ENCODE results near the gene WRAP73.

Gene WRAP73

GRCh38 chr1:3604997-3605823, 44.7 kb downstream of the WRAP73 start:
- TF ChIP-seq, protein P1, sequence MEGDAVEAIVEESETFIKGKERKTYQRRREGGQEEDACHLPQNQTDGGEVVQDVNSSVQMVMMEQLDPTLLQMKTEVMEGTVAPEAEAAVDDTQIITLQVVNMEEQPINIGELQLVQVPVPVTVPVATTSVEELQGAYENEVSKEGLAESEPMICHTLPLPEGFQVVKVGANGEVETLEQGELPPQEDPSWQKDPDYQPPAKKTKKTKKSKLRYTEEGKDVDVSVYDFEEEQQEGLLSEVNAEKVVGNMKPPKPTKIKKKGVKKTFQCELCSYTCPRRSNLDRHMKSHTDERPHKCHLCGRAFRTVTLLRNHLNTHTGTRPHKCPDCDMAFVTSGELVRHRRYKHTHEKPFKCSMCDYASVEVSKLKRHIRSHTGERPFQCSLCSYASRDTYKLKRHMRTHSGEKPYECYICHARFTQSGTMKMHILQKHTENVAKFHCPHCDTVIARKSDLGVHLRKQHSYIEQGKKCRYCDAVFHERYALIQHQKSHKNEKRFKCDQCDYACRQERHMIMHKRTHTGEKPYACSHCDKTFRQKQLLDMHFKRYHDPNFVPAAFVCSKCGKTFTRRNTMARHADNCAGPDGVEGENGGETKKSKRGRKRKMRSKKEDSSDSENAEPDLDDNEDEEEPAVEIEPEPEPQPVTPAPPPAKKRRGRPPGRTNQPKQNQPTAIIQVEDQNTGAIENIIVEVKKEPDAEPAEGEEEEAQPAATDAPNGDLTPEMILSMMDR (conservative IDR thresholded peaks at IDR 0.05; ENCODE audit: low read depth, low read length): no peak
- no peak for DNase-seq (ENCODE audit: low read depth)
- H3K4me3 ChIP-seq (ENCODE audit: low read depth, low read length): no peak overlapping the region

- DNase-seq (ENCODE audit: low read depth): no peak
- TF ChIP-seq, protein P1 (conservative IDR thresholded peaks at IDR 0.05; ENCODE audit: low read depth, low read length): no peak
- no peak overlapping the region for H3K4me3 ChIP-seq (ENCODE audit: low read depth, low read length)
Observed at GRCh38 chr1:3604468-3604974, 45.4 kb downstream of the WRAP73 start.

DNA sequence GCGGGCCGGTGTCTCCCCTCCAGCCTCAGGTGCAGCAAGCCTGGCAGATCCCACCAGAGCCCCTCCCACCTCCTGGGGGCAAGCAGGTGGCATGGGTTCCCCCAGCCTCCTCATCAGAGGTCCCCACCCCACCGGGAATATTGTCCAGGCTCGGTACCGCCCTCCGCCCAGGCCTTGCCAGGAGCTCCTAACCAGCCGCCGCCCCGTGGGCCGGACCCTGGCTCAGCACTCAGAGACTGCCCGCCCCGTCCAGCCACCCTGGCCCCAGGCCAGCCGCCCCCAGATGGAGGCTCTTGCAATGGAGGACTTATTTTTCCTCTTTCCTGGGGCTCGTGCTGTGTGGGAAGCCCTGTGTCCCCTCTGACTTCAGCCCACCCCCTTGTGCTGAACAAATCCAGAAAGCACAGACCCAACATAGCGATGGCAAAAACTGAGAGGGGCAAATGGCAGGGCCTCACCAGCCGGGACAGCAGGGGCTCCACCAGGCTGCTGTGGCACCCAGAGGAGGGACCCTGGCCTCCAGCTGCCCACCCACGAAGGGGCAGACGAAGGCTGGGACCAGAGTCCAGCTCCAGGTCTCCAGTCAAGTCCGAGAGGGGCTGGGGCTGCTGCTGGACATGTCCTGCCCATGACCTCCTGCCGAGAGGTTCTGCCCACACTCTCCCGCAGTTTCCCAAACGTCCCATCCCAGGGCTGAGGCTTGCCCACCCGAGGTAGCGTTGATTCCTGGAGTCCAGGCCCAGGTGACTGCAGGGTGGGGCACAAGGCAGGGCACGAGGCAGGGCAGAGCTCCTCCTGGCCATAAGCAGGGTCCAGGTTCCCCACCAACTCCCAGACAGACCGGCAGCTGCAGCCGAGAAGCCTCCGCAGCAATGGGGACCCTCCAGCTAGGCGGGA, 46.1 kb downstream of the WRAP73 start:
- TF ChIP-seq, protein P1 (conservative IDR thresholded peaks at IDR 0.05; ENCODE audit: low read depth, low read length): no peak
- no peak for DNase-seq (ENCODE audit: low read depth)
- H3K4me3 ChIP-seq (ENCODE audit: low read depth, low read length): no peak overlapping the region

- TF ChIP-seq, protein P1 (conservative IDR thresholded peaks at IDR 0.05; ENCODE audit: low read depth, low read length): no peak
- no peak overlapping the region for H3K4me3 ChIP-seq (ENCODE audit: low read depth, low read length)
- DNase-seq (ENCODE audit: low read depth): no peak
Observed at GRCh38 chr1:3603156-3603555, 46.7 kb downstream of the WRAP73 start.

GRCh38 chr1:3602375-3602774, 47.5 kb downstream of the WRAP73 start:
- no peak for DNase-seq (ENCODE audit: low read depth)
- no peak overlapping the region for H3K4me3 ChIP-seq (ENCODE audit: low read depth, low read length)
- TF ChIP-seq, protein P1 (conservative IDR thresholded peaks at IDR 0.05; ENCODE audit: low read depth, low read length): no peak

- no peak for DNase-seq (ENCODE audit: low read depth)
- no peak overlapping the region for H3K4me3 ChIP-seq (ENCODE audit: low read depth, low read length)
- TF ChIP-seq, protein P1 (conservative IDR thresholded peaks at IDR 0.05; ENCODE audit: low read depth, low read length): no peak
Observed at GRCh38 chr1:3601743-3602142, 48.2 kb downstream of the WRAP73 start.

All from choroid plexus epithelial cell (primary cell).